Measurements from ENCODE around the gene TRPC4. TPM values are rescaled to one million over a fixed set of nuclear protein-coding genes. Genes with fewer than 3 reads are reported as not detected.

Gene TRPC4
- not detected in 2 replicates for total RNA-seq (2014; rRNA removed; shearing (Covaris generic))
- total RNA-seq (2022) = not detected in 2 replicates
- Bru-seq, nascent RNA = percentile 12 among the genes with signal in this experiment
- BruChase-seq, experiment 1, labeled RNA remaining after a 6-hour chase = percentile 4 among the genes with signal in this experiment
- BruChase-seq, experiment 2, labeled RNA remaining after a 2-hour chase = percentile 5 among the genes with signal in this experiment
- long read RNA-seq = 0 reads

GRCh38 chr13:37869756-37870488, at the start of gene TRPC4:
Gene TRPC4, minus strand, starts transcription at chr13:37869772. Its CDS starts 86,439 bp downstream, at chr13:37783333.
- no TSS peak for BruUV-seq (replicated peaks)
- POLR2A ChIA-PET = no interaction called here
- no peak within 1 kb of the TSS for H3K4me2 ChIP-seq (ENCODE audit: low read length)

GRCh38 chr13:37918751-37919150, 49.2 kb upstream of the TRPC4 start:
- POLR2A ChIA-PET = interaction anchor here (0.9 to 1.3 kb wide), 2 partner anchors 15 to 21 kb away, joined by 4 read pairs; no protein-coding TSS in a partner anchor
- no peak overlapping the region for H3K4me2 ChIP-seq (ENCODE audit: low read length)
- intact Hi-C loops (cut with micrococcal nuclease; ENCODE audit: unreplicated experiment) = no loop called here

More at GRCh38 chr13:37869756-37870488, at the start of gene TRPC4:
- Histone ChIP-seq H4K20me1 (ENCODE audit: insufficient read depth, low read length) (no peaks in the 10 kb centered on the region), H3K27ac (ENCODE audit: low read depth, low read length, poor library complexity, severe bottlenecking) (no peak within 1 kb of the TSS), H2AFZ (ENCODE audit: low read length) (no peak within 1 kb of the TSS), H3K4me1 (ENCODE audit: insufficient read depth, low read length, poor library complexity, severe bottlenecking) (no peaks in the 10 kb centered on the region), H3K79me2 (ENCODE audit: insufficient read depth, low read depth, low read length) (no peaks in the 10 kb centered on the region), H3K4me3 (ENCODE audit: low read depth, low read length, poor library complexity, severe bottlenecking) (no peak within 1 kb of the TSS), H3K9me2 (ENCODE audit: insufficient read depth, low read length) (no peaks in the 10 kb centered on the region), H3K36me3 (ENCODE audit: insufficient read depth, low read length) (no peaks in the 10 kb centered on the region), H3K9me3 (ENCODE audit: low read length) (no peaks in the 10 kb centered on the region)
- TF ChIP-seq EZH2phosphoT487 (IDR thresholded peaks at IDR 0.05; ENCODE audit: borderline replicate concordance, low read depth, low read length) = no peak
- TF ChIP-seq CTCF (conservative IDR thresholded peaks at IDR 0.05; ENCODE audit: low read length) = no peak
- CTCF ChIA-PET (ENCODE audit: unreplicated experiment) = no interaction called here
- intact Hi-C loops (cut with micrococcal nuclease; ENCODE audit: unreplicated experiment) = no loop called here
- DNase-seq (ENCODE audit: low spot score) = no peak

More at GRCh38 chr13:37918751-37919150, 49.2 kb upstream of the TRPC4 start:
- Histone ChIP-seq H3K9me2 (ENCODE audit: insufficient read depth, low read length) (no peaks in the 10 kb centered on the region), H3K36me3 (ENCODE audit: insufficient read depth, low read length) (no peaks in the 10 kb centered on the region), H3K4me3 (ENCODE audit: low read depth, low read length, poor library complexity, severe bottlenecking) (no peak overlapping the region), H3K9me3 (ENCODE audit: low read length) (no peaks in the 10 kb centered on the region), H3K4me1 (ENCODE audit: insufficient read depth, low read length, poor library complexity, severe bottlenecking) (peaks cover 8% of the 10 kb centered on the region), H3K79me2 (ENCODE audit: insufficient read depth, low read depth, low read length) (no peaks in the 10 kb centered on the region), H4K20me1 (ENCODE audit: insufficient read depth, low read length) (no peaks in the 10 kb centered on the region), H2AFZ (ENCODE audit: low read length) (peak overlapping the region; percentile 25; the same call in 1 of the 2 replicates), H3K27ac (ENCODE audit: low read depth, low read length, poor library complexity, severe bottlenecking) (no peak overlapping the region)
- no peak for DNase-seq (ENCODE audit: low spot score)
- TF ChIP-seq CTCF (conservative IDR thresholded peaks at IDR 0.05; ENCODE audit: low read length) = no peak
- no peak for TF ChIP-seq EZH2phosphoT487 (IDR thresholded peaks at IDR 0.05; ENCODE audit: borderline replicate concordance, low read depth, low read length)
- BruUV-seq (replicated peaks) = no TSS peak
- CTCF ChIA-PET (ENCODE audit: unreplicated experiment) = no interaction called here

All from OCI-LY7 (cell line).